Activated CD4-positive, alpha-beta T cell treated with anti-CD3 and anti-CD28 coated beads for 24 hours (primary cell): ENCODE measurements around the gene CCNQ.
A peak's percentile ranks its signal among the peaks of the same experiment; 100 is the strongest.

Experiments used
- DNase-seq, 2 donors: peaks; one replicate each; pipeline ENCODE4 v3.0.0-alpha.2; 2020; ENCODE audit warnings: low read depth in 2 of 2

CCNQ gene

DNA sequence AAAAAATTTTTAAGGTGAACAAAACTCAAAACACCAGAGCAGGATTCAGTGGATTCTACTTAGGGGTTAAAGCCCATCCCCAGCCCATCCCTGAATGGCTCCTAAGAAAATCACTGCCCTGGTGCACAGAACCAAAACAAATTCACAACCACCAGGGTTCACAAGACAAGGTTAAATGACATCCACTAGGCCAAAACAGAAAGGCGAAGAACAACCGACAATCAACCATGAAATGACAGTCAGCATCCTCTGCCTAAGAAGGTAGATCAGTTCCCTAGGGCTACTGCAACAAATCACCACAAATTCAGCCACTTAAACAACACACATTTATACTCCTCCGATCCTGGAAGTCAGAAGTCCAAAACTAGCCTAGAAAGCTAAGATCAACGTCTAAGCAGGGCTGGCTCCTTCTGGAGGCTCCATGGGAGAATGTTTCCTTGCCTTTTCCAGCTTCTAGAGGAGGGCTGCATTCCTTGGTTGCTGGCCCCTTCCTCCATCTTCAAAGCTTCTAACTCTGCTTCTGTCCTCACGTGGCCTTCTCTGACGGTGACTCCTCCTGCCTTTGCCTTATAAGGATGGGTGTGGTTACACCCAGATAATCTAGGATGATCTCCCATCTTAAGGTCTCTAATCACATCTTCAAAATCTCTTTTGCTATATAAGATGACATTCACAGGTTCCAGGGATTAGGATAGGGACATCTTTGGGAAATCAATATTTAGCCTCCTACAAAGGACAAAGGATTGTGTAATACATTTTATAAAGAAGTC is 1.8 kb downstream of the CCNQ start:
- DNase-seq, result no peak

DNA sequence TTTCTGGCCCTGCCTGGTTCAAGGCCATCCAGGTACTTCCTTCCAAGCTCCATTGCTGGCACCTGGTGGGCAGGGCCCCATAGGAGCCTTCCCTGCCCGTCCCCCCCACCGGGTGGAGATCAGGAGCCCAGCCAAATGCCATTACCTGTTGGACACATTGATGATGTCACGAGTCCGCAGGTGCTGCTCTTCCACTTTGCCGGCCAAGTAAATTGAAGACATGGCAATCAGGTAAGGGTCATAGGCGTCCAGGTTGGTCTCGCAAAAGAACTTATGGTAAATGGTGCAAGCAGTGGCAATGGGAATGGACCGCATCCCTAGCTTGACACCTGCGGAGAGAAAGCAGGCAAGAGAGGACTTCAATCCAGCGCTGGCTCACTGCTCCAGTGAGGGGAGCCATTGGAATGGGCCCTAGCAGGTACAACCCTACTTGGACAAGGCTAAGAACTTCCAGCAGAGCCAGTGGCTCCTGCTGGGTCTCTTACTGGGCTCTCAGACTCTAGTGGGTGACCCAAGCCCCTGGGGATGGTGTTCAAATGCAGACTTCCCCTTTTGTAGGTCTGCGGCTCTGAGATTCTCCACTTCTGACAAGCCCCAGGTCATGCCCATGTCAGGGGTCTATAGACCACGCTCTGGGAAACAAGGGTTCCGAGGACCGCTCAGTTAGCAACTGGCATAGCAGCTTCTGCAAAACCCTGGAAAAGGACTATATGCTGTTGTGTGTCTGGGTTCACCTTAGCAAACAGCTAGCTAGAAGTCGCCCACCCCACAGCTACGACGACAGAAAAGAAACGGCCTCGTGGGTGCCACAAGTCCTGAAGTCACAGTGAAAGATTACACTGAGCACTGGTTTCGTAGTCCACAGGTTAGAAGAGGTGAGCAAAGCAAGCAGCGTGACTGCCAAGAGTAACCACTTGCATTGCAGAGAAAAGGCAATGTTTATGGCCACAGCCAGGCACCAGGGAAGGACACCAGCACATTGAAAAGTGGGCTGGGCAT is 2.8 kb downstream of the CCNQ start:
- DNase-seq, result no peak

- DNase-seq, result no peak
Observed at GRCh38 chrX:153595387-153595786, 3.6 kb downstream of the CCNQ start.

GRCh38 chrX:153593811-153594500 is 5.0 kb downstream of the CCNQ start:
- no peak for DNase-seq

DNA sequence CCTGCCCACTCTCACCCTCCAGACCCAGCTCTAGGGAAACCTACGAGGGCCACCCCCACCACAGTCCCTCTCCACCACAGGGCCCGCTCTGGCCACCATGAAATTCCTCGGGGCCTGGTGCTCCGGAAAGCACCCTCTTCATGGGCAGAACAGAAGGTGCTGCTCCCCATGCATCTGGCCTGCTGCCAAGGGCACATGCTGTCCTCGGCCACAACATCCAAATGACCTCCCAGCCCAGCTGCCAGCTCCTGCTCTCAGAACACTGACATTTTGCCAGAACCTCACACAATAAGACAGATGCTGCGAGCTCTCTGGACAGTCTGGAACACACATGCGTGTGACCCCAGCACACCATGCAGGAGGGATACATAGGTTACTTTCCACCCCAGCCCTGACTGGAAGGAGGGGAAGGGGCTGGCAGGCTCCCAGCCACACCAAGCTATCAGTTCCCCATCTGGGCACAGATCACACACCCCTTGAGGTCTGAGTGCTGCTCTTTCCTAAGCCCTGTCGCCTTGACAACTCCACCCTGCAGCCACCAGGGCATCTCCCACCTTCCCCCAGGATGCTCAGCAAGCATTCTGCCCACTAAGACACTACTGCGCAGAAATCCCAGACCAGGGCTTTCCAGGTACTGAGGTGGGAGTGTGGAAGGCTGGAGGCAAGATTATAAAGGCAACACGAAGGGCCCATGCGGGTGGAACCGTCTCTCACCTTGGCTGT is 5.8 kb downstream of the CCNQ start:
- DNase-seq, result no peak

GRCh38 chrX:153592091-153592833 is 6.7 kb downstream of the CCNQ start:
- DNase-seq, result no peak

GRCh38 chrX:153590961-153591956 is 7.7 kb downstream of the CCNQ start:
- DNase-seq, result no peak

DNA sequence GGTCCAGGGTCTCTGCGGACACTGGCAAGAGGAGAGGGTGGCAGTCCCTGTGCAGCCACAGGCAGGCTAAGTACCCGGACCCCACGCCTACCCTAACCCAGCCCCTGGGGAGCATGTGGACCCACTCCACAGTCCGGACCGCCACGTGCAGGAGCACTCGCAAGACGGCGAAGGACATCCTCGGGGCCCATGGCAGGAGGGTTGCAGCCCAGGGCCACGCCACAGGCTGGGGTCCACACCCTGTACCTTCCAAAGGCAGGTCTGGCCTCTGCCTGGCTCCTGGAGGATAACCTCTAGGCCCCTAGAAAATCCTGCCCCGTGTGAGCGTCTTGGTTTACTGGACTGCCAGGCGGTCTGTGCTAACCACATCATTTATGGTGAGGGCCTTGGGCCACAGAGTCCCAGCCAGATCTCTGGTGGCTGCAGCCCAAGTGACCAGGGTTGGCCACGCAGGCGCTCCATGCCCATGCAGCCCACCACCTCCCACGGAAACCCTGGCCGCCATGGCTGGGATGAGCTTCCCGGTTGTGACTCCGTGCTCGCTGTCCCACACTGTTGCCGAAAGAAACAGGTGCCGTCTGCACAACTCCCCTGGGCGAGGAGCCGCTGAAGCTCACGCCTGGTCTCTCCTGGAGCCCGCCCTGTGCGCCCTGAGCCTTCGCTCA is 10.0 kb downstream of the CCNQ start:
- no peak for DNase-seq

GRCh38 chrX:153588021-153588781 is 10.7 kb downstream of the CCNQ start:
- no peak for DNase-seq

GRCh38 chrX:153587342-153587741 is 11.6 kb downstream of the CCNQ start:
- DNase-seq, result no peak

DNA sequence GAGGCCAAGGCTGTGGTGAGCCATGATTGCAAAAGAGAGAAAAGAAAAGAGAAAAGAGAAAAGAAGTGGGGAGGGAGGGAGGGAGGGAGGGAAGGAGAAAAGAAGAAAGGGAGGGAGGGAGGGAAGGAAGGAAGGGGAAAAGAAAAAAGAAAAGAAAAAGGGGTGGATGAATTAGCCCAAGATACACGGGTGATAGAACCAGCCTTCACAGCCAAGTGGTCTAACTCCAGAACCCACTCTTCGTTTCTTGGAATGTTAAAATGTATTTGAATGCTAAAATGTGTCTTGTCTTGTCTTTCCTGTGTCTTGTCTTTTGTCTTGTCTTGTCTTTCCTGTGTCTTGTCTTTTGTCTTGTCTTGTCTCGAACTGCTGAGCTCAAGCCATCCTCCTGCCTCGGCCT is 13.1 kb downstream of the CCNQ start:
- DNase-seq, result no peak

- DNase-seq, result no peak
Observed at GRCh38 chrX:153583433-153583832, 15.5 kb downstream of the CCNQ start.

- DNase-seq, result peak; percentile 26 to 49
Observed at GRCh38 chrX:153582896-153583295, 16.0 kb downstream of the CCNQ start.

GRCh38 chrX:153580700-153581386 is 18.1 kb downstream of the CCNQ start:
- DNase-seq, result no peak

DNA sequence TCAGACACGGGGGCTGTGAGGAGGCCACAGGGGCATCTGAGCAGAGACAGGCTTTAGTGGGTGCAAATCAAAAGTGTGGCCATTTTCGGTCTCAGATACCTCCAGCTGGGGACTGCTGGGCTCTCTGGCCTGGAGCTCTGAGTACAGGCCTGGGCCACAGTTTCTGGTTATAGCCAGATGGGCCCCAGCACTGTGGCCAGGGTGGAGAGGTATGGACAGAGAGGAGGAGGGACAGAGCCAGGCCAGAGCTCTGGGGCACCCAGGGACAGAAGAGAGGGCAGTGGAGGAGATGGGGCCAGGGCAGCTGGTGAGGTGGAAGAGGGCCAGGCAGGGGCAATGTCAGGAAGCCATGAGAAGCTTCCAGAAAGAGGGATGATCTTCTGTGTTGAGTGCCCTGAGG is 20.1 kb downstream of the CCNQ start:
- no peak for DNase-seq

DNA sequence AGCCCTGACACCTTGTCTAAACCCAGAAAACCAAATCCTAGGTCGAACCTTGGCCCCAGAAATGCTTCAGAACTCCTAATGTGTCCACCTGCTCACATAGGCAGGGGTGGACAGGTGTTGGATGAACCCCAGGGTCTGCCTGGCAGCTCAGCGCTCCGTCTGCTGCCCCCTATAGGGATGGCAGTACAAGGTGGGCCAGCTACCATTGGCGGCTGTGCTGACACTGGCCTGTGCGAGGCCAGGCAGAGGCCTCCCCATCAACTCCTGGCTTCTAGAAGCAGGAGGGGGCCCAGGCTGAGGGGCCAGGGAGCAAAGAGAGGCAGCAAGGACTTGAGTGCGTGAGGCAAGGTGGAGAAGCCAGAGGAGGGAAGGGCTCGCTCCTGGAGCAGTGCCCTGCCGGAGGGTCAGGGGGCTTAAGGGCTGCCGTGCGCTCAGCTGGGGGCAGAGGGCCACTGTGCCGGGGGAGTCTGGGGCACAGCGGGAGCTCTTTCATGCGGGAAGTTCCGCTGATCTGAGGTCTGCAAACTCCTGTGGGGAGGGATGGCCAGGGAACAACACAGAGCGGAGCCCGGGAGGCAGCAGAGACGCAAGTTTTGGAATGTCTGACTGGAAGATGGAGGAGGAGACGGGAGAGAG is 20.6 kb downstream of the CCNQ start:
- DNase-seq, result no peak

GRCh38 chrX:153576961-153577360 is 22.0 kb downstream of the CCNQ start:
- DNase-seq, result no peak
